GM19025 (cell line): Measurements from ENCODE around the gene ADGRL4.
"Not testable (repeated sequence)": the region's sequence is repeated elsewhere in the genome, so short reads cannot be mapped to it uniquely, and the experiment has no call there.

ENCODE experiments used
- ATAC-seq: cut with Tn5 transposase; IDR thresholded peaks from one replicate; pipeline ENCODE4 v1.9.1; 2021; ENCODE audit warnings: mild to moderate bottlenecking, low read depth, moderate library complexity; ENCODE audit not compliant: unreplicated experiment

Gene ADGRL4

GRCh38 chr1:79006564-79006963 lies at the start of gene ADGRL4:
TSS of gene ADGRL4 (minus strand) at chr1:79006730. CDS start at chr1:79006654, 76 bp downstream.
- ATAC-seq, result no peak

GRCh38 chr1:79055856-79056255 lies 49.3 kb upstream of the ADGRL4 start:
- ATAC-seq, result no peak

- peak; percentile 95 for ATAC-seq
Observed at GRCh38 chr1:79052829-79053449, 46.4 kb upstream of the ADGRL4 start.

GRCh38 chr1:79044974-79045650 lies 38.6 kb upstream of the ADGRL4 start:
- ATAC-seq, result no peak

- no peak for ATAC-seq
Observed at GRCh38 chr1:79043506-79043905, 37.0 kb upstream of the ADGRL4 start.

- no peak for ATAC-seq
Observed at GRCh38 chr1:79042539-79042938, 36.0 kb upstream of the ADGRL4 start.

GRCh38 chr1:79042117-79042516 lies 35.6 kb upstream of the ADGRL4 start:
- ATAC-seq, result peak; percentile 35

- no peak for ATAC-seq
Observed at GRCh38 chr1:79041666-79042065, 35.1 kb upstream of the ADGRL4 start.

GRCh38 chr1:79040424-79041082 lies 34.0 kb upstream of the ADGRL4 start:
- peak; percentile 83 for ATAC-seq

GRCh38 chr1:79037085-79037484 lies 30.6 kb upstream of the ADGRL4 start:
- no peak for ATAC-seq

- ATAC-seq, result no peak
Observed at GRCh38 chr1:79012500-79012899, 6.0 kb upstream of the ADGRL4 start.

- ATAC-seq, result no peak
Observed at GRCh38 chr1:79010589-79010988, 4.1 kb upstream of the ADGRL4 start.

GRCh38 chr1:79005945-79006344 lies 585 bp downstream of the ADGRL4 start:
- ATAC-seq, result no peak

GRCh38 chr1:79004916-79005315 lies 1.6 kb downstream of the ADGRL4 start:
- ATAC-seq, result no peak

- ATAC-seq, result no peak
Observed at GRCh38 chr1:78996791-78997190, 9.7 kb downstream of the ADGRL4 start.

- no peak for ATAC-seq
Observed at GRCh38 chr1:78987042-78987441, 19.5 kb downstream of the ADGRL4 start.

GRCh38 chr1:78980511-78980910 lies 26.0 kb downstream of the ADGRL4 start:
- ATAC-seq, result no peak

GRCh38 chr1:78972723-78973122 lies 33.8 kb downstream of the ADGRL4 start:
- ATAC-seq, result no peak

- not testable (repeated sequence) for ATAC-seq
Observed at GRCh38 chr1:78967091-78967490, 39.4 kb downstream of the ADGRL4 start.

GRCh38 chr1:78958711-78959110 lies 47.8 kb downstream of the ADGRL4 start:
- no peak for ATAC-seq

- ATAC-seq, result no peak
Observed at GRCh38 chr1:78950826-78951225, 55.7 kb downstream of the ADGRL4 start.

GRCh38 chr1:78949227-78949626 lies 57.3 kb downstream of the ADGRL4 start:
- no peak for ATAC-seq
